ENCODE measurements around the gene BCAT1. TPM values are rescaled to one million over a fixed set of nuclear protein-coding genes. Genes with fewer than 3 reads are reported as not detected.

BCAT1 gene
- total and polyA plus RNA-seq, 2 of the 8 experiments (the other 6 are each of a cell fraction or from before 2014, with no cell fraction given), result 19.7 to 263 TPM

- Histone ChIP-seq H3K23ac (ENCODE audit: insufficient read length) (no peak overlapping the region), H4K91ac (replicated peaks; ENCODE audit: insufficient read length, low read length) (no peak overlapping the region), H3K27me3 (replicated peaks in 1 of 4; ENCODE audit: control insufficient read depth in 3 of 4, extremely low read depth in 1 of 4, insufficient read depth in 3 of 4, low read length in 3 of 4) (no peaks in the 10 kb centered on the region), H3K4me2 (ENCODE audit: insufficient read depth in 1 of 2, low read depth in 2 of 2, low read length in 2 of 2) (no peak overlapping the region), H4K20me1 (replicated peaks in 1 of 2; ENCODE audit: control insufficient read depth in 1 of 2, insufficient read depth in 2 of 2, low read length in 2 of 2) (peaks cover 0 to 3% of the 10 kb centered on the region in 2 experiments), H4K8ac (ENCODE audit: extremely low read depth, insufficient read depth, low read length) (no peak overlapping the region), H3K27ac (ENCODE audit: low read depth, low read length) (no peak overlapping the region), H2BK120ac (replicated peaks; ENCODE audit: low read depth, low read length) (no peak overlapping the region), H2BK12ac (ENCODE audit: low read depth, low read length) (no peak overlapping the region), H2BK20ac (ENCODE audit: low read length) (no peak overlapping the region), H2AFZ (ENCODE audit: low read length) (no peak overlapping the region), H3K4ac (replicated peaks; ENCODE audit: insufficient read length, low read depth, low read length) (no peak overlapping the region), H3K14ac (ENCODE audit: insufficient read length) (no peak overlapping the region), H3K23me2 (ENCODE audit: low read depth, low read length) (no peaks in the 10 kb centered on the region; the same call in 1 of the 2 replicates), H3K9me3 (ENCODE audit: insufficient read depth in 2 of 2, low read depth in 1 of 2, low read length in 1 of 2) (no peaks in the 10 kb centered on the region), H4K5ac (ENCODE audit: insufficient read length, low read depth, low read length) (no peak overlapping the region), H3K4me3 (ENCODE audit: extremely low read depth in 1 of 4, insufficient read depth in 2 of 4, low read depth in 3 of 4, low read length in 4 of 4) (no peak overlapping the region), H2AK5ac (ENCODE audit: low read depth, low read length) (no peak overlapping the region), H3K36me3 (ENCODE audit: control insufficient read depth in 2 of 4, insufficient read depth in 4 of 4, low read length in 3 of 4) (peaks cover 0 to 14% (median 2%) of the 10 kb centered on the region in 4 experiments; a peak in 4 of 8 replicates), H2BK15ac (ENCODE audit: low read length) (no peak overlapping the region), H3K79me1 (ENCODE audit: low read depth, low read length) (peaks cover 20% of the 10 kb centered on the region), H3K79me2 (ENCODE audit: control insufficient read depth in 1 of 2, insufficient read depth in 2 of 2, low read length in 2 of 2) (peaks cover 37 to 98% of the 10 kb centered on the region in 2 experiments), H3K4me1 (replicated peaks in 1 of 4; ENCODE audit: control insufficient read depth in 3 of 4, insufficient read depth in 4 of 4, low read length in 3 of 4) (peaks cover 0 to 18% (median 10%) of the 10 kb centered on the region in 4 experiments; a peak in 3 of 7 replicates), H3K9ac (replicated peaks in 1 of 4; ENCODE audit: extremely low read depth in 1 of 4, low read depth in 3 of 4, low read length in 3 of 4) (no peak overlapping the region), H2BK5ac (ENCODE audit: low read depth, low read length) (no peak overlapping the region), H3K18ac (ENCODE audit: extremely low read depth, low read length) (no peak overlapping the region), H3K56ac (replicated peaks; ENCODE audit: insufficient read length, low read depth, low read length) (no peak overlapping the region)
- ChIA-PET CTCF (ENCODE audit: partially characterized antibody) (no interaction called here), POLR2A (ENCODE audit: partially characterized antibody) (interaction anchor here (1.0 to 22.8 kb wide), 7 partner anchors 4 to 29 kb away, joined by 3 to 468 read pairs (median 6); partner anchors contain the start of gene BCAT1)
- FAIRE-seq (no peak), DNase-seq (ENCODE audit: low read depth in 1 of 2, low spot score in 2 of 2) (no peak)
- 55% methylated on average over 2 of the region's 2 CpGs; no CpG with 5 or more reads in 1 of the 2 experiments for WGBS, 2 experiments (ENCODE audit: extremely low coverage in 1 of 2, insufficient coverage in 1 of 2, insufficient read length in 1 of 2, insufficient replicate concordance in 2 of 2, low coverage in 1 of 2, low lambda C conversion rate in 2 of 2, missing lambda C conversion rate in 1 of 2)
- TF ChIP-seq PHF8 (conservative IDR thresholded peaks at IDR 0.05; ENCODE audit: low read depth, low read length) (no peak), USF2 (IDR thresholded peaks at IDR 0.05; ENCODE audit: low read length) (no peak), SAP30 (IDR thresholded peaks at IDR 0.05; ENCODE audit: insufficient read depth, insufficient replicate concordance, low read length) (no peak), TAF7 (optimal IDR thresholded peaks at IDR 0.05; ENCODE audit: borderline replicate concordance, low read depth, low read length) (no peak), NANOG (IDR thresholded peaks at IDR 0.05; ENCODE audit: insufficient read depth, low read depth, low read length, poor library complexity, severe bottlenecking) (no peak), CREB1 (IDR thresholded peaks at IDR 0.05) (no peak), BACH1 (IDR thresholded peaks at IDR 0.05; ENCODE audit: low read length) (no peak), TEAD4 (IDR thresholded peaks at IDR 0.05; ENCODE audit: low read depth, low read length) (no peak), ASH2L (IDR thresholded peaks at IDR 0.05; ENCODE audit: low read length) (no peak), ATF2 (IDR thresholded peaks at IDR 0.05; ENCODE audit: low read length) (no peak)
These were observed 11.2 kb downstream of the BCAT1 start for GRCh38 chr12:24937553-24938244.

All from H1 (cell line).